Body of pancreas (tissue), 4 donors: ENCODE measurements around the gene GPR137B.

ENCODE experiments used
- POLR2A ChIP-seq, 3 donors: fragments of 450-650 bp; IDR thresholded peaks; one replicate each; pipeline ENCODE4 v1.6.1; 2016; ENCODE audit warnings: antibody characterized with exemption in 3 of 3, mild to moderate bottlenecking in 2 of 3
- TF ChIP-seq, protein P1 (sequence below), 7 experiments: fragments of 450-650 bp in 4 of 7; fragments of 200-600 bp in 3 of 7; sonication (generic) in 3 of 7; IDR thresholded peaks; one replicate each; pipeline ENCODE4 v1.5.1; 2016 to 2019; ENCODE audit warnings: antibody characterized with exemption in 7 of 7

DNA sequence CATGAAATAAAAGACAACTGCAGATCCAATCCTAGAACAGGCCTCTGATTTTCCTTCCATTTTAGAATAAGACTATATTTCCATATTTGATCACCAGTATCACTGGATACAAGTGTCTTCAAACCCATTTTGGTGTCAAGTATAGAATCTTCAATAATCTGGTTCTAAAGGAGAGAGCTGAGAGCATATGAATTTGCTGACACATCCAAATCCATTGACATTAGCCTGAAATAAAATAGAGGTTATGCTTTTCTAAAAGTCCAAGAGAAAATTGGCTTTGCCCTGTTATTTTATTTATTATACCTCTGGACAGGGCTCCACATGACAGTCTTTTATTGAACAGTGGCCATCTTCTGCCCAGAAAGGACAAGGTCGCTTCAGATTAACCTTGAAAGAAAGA, 110.8 kb downstream of the GPR137B start:
- TF ChIP-seq, protein P1, sequence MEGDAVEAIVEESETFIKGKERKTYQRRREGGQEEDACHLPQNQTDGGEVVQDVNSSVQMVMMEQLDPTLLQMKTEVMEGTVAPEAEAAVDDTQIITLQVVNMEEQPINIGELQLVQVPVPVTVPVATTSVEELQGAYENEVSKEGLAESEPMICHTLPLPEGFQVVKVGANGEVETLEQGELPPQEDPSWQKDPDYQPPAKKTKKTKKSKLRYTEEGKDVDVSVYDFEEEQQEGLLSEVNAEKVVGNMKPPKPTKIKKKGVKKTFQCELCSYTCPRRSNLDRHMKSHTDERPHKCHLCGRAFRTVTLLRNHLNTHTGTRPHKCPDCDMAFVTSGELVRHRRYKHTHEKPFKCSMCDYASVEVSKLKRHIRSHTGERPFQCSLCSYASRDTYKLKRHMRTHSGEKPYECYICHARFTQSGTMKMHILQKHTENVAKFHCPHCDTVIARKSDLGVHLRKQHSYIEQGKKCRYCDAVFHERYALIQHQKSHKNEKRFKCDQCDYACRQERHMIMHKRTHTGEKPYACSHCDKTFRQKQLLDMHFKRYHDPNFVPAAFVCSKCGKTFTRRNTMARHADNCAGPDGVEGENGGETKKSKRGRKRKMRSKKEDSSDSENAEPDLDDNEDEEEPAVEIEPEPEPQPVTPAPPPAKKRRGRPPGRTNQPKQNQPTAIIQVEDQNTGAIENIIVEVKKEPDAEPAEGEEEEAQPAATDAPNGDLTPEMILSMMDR (IDR thresholded peaks at IDR 0.05) = no peak
- no peak for TF ChIP-seq POLR2A (IDR thresholded peaks at IDR 0.05)
